Measurements from ENCODE around the gene HYAL3.
"Not testable (repeated sequence)": the region's sequence is repeated elsewhere in the genome, so short reads cannot be mapped to it uniquely, and the experiment has no call there.

HYAL3 gene

DNA sequence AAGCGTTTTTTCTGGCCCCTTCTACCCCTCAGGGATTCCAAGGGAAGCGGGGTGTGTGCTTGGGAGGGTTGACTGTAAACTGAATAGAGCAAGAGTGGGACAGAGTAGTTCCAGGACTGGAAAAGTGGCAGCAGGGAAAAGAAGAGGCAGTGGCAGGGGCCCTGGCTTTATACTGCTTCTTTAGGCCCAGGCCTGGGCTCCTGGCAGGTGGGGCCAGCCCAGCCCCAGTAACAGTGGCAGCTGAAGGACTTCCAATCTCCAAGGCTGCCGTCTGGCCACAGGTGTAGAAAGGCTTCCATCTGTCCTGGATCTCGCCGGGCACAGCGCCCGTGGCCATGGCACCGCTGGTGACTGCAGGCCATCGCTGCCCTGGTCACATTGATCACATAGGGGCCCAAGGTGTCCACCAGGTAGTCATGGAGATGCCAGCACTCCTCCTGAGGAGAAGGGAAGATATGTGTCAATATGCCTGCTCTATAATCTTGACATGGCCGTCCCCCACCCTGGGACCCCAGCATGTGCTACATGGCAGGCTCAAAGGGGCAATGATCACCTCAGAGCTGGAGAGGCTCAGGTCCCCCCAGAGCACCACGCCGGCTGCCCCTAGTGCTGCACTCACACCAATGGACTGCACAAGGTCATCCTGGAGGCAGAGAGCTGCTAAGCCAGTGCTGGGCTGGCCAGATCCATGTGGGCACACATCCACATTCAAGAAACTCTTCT, 6.0 kb downstream of the HYAL3 start:
- Mint-ChIP-seq H3K36me3 (ENCODE audit: low read depth) (peaks cover 56% of the 10 kb centered on the region), H3K4me1 (ENCODE audit: low read depth) (peaks cover 36% of the 10 kb centered on the region), H3K9me3 (no peaks in the 10 kb centered on the region), H3K4me3 (peak overlapping the region; percentile 95), H3K27ac (peak overlapping the region; percentile 95), H3K27me3 (no peaks in the 10 kb centered on the region)
- no peak for DNase-seq

DNA sequence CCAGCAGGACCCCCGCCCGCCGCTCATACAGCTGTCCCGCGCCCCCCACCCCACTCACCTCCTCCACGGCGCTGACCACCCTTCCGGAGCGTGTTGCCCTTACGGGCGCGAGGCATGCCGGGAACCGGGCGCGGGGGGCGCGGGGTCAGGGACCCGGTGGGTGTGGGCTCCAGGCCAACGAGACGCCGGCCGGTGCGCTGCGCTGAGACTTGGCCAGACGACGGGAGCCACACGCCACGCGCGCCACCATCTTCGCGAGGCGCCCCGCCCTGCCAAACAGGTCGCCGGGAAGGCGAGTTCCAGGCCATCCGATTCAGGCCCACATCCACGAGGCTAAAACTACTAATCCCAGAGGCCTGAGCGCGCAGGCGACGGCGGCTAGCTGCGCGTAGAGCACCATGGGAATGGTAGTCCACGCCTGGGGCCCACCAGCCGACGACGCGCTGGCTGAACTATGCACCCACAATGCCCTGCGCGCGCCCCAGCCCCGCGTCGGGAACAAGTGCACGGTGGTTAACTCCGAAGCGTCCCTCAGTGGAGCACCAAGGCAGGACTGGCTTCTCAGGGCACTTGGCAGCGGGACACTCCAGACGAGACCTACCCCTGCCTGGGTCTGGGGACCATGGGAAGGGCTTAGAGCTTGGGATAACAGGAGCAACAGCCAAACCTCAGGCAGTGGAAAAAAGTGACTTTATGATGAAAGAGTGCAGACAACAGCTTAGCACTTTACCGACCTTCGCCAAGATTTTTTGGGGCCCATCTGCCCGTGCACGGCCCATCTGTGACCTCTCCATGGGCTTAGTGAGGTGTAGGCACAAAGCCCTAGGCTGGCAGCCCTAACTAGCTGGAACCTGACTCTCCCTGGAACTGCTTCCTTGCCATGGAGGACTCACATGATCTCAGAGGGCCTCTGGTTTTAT, 6.8 kb downstream of the HYAL3 start, which contains the start of gene IFRD2:
TSS of gene IFRD2 (minus strand) at position 271 of the 920 bp plus-strand sequence. CDS start at position 116, 155 bp downstream.
- peak; percentile 94 for DNase-seq
- Mint-ChIP-seq H3K9me3 (no peaks in the 10 kb centered on the region), H3K27me3 (no peaks in the 10 kb centered on the region), H3K36me3 (ENCODE audit: low read depth) (peaks cover 63% of the 10 kb centered on the region), H3K4me1 (ENCODE audit: low read depth) (peaks cover 28% of the 10 kb centered on the region), H3K4me3 (peak within 1 kb of the TSS; percentile 95), H3K27ac (peak within 1 kb of the TSS; percentile 95)

GRCh38 chr3:50290161-50290641, 9.0 kb downstream of the HYAL3 start:
- H3K27ac Mint-ChIP-seq = peak overlapping the region; percentile 95
- H3K9me3 Mint-ChIP-seq = no peaks in the 10 kb centered on the region
- H3K4me3 Mint-ChIP-seq = peak overlapping the region; percentile 95
- H3K27me3 Mint-ChIP-seq = no peaks in the 10 kb centered on the region
- no peak for DNase-seq
- peaks cover 28% of the 10 kb centered on the region for H3K4me1 Mint-ChIP-seq (ENCODE audit: low read depth)
- H3K36me3 Mint-ChIP-seq (ENCODE audit: low read depth) = peaks cover 71% of the 10 kb centered on the region

DNA sequence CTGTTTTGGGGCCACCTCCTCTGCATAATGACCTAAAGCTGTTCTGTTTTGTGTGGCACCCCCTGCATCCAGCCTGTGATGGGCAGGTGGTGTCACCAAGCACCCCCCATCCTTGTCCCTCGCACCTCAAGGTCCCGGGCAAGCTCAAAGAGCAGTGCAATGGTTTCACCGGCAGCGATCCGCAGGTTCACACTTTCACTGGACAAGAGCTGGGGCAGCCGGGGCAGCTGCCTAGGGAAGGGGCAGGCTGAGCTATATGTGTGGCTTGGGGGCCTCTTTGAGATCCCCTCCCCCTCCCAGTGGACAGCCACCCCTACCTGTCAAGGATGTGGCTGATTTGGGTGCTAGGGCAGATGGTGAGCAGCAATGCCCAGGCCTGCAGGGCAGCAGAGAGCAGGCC, 10.1 kb downstream of the HYAL3 start:
- DNase-seq = no peak
- Mint-ChIP-seq H3K9me3 (no peaks in the 10 kb centered on the region), H3K27ac (peak overlapping the region; percentile 44), H3K4me3 (peak overlapping the region; percentile 95), H3K27me3 (no peaks in the 10 kb centered on the region), H3K36me3 (ENCODE audit: low read depth) (peaks cover 75% of the 10 kb centered on the region), H3K4me1 (ENCODE audit: low read depth) (peaks cover 28% of the 10 kb centered on the region)

- Mint-ChIP-seq H3K36me3 (ENCODE audit: low read depth) (peaks cover 77% of the 10 kb centered on the region), H3K4me1 (ENCODE audit: low read depth) (peaks cover 28% of the 10 kb centered on the region), H3K9me3 (no peaks in the 10 kb centered on the region), H3K4me3 (no peak overlapping the region), H3K27me3 (no peaks in the 10 kb centered on the region), H3K27ac (peak overlapping the region; percentile 44)
- DNase-seq = no peak
Measured at GRCh38 chr3:50288387-50289007, 10.7 kb downstream of the HYAL3 start.

- H3K9me3 Mint-ChIP-seq = no peaks in the 10 kb centered on the region
- no peaks in the 10 kb centered on the region for H3K27me3 Mint-ChIP-seq
- H3K4me1 Mint-ChIP-seq (ENCODE audit: low read depth) = peaks cover 19% of the 10 kb centered on the region
Measured at GRCh38 chr3:50287262-50287661, 11.9 kb downstream of the HYAL3 start.

DNA sequence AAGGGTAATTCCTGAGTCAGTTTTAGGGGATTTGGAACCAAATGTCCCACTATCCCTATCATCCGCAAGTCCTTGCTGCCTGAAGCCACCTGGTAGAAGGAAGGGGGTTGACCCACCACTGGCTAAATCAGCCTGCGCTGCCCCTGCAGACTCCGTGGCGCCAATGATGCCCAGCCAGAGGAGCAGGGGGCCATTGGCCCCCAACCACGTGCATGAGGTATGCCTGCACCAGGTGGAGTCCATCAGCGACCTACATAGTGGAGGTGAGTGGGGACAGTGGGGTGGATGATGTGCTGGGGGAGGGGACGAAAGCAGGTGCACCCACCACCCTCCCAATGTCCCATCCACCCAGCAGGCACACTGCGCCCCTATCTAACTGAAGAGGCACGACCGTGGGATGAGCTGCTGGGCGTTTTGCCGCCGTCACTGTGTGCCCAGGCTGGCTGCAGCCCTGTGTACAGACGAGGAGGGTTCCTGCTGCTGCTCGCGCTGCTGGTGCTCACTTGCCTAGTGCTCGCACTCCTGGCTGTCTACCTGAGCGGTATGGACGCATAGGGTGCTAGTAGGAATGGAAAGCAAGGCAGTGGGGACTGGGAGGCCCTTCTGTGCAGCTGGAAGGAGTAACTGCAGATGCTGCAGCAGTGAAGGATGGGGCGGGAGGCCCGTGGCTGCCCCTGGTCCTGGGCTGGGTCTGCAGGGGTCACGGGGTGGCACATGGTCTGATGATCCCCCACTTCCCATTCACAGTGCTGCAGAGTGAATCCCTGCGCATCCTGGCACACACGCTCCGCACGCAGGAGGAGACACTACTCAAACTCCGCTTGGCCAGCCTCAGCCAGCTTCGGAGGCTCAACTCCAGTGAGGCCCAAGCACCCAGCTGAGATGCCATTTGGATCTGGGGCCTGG, 12.6 kb downstream of the HYAL3 start:
- no peak overlapping the region for H3K4me3 Mint-ChIP-seq
- H3K27ac Mint-ChIP-seq = no peak overlapping the region
- H3K36me3 Mint-ChIP-seq (ENCODE audit: low read depth) = peaks cover 70% of the 10 kb centered on the region
- no peaks in the 10 kb centered on the region for H3K27me3 Mint-ChIP-seq
- H3K9me3 Mint-ChIP-seq = no peaks in the 10 kb centered on the region
- peaks cover 19% of the 10 kb centered on the region for H3K4me1 Mint-ChIP-seq (ENCODE audit: low read depth)
- no peak for DNase-seq

More at GRCh38 chr3:50287262-50287661, 11.9 kb downstream of the HYAL3 start:
- no peak overlapping the region for H3K4me3 Mint-ChIP-seq
- no peak for DNase-seq
- H3K36me3 Mint-ChIP-seq (ENCODE audit: low read depth) = peaks cover 74% of the 10 kb centered on the region
- peak overlapping the region; percentile 26 for H3K27ac Mint-ChIP-seq

DNA sequence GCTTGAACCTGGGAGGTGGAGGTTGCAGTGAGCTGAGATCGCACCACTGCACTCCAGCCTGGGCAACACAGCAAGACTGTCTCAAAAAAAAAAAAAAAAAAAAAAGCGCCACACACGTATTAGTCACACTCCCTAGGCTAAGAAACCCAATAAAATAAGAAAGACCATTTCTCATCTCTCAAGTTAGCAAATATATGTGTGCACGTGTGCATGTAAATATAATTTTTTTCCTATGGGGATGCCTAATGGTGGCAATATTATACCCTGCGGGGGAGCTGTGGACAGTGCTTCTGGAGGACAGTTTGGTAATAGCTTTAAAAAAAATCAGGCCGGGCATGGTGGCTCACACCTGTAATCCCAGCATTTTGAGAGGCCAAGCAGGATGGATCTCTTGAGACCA, 15.1 kb downstream of the HYAL3 start:
- not testable (repeated sequence) for H3K9me3 Mint-ChIP-seq; DNase-seq; H3K27me3 Mint-ChIP-seq; H3K27ac Mint-ChIP-seq; H3K4me3 Mint-ChIP-seq; H3K4me1 Mint-ChIP-seq (ENCODE audit: low read depth)
- peaks cover 45% of the 10 kb centered on the region for H3K36me3 Mint-ChIP-seq (ENCODE audit: low read depth)

GRCh38 chr3:50279255-50280016, 19.8 kb downstream of the HYAL3 start:
- peaks cover 14% of the 10 kb centered on the region for H3K4me1 Mint-ChIP-seq (ENCODE audit: low read depth)
- H3K27ac Mint-ChIP-seq = no peak overlapping the region
- H3K9me3 Mint-ChIP-seq = no peaks in the 10 kb centered on the region
- peaks cover 39% of the 10 kb centered on the region for H3K27me3 Mint-ChIP-seq
- H3K4me3 Mint-ChIP-seq = no peak overlapping the region
- DNase-seq = no peak
- H3K36me3 Mint-ChIP-seq (ENCODE audit: low read depth) = peaks cover 4% of the 10 kb centered on the region

GRCh38 chr3:50278880-50279224, 20.4 kb downstream of the HYAL3 start, which contains the start of gene LSMEM2:
TSS of gene LSMEM2 (plus strand) at chr3:50279087. CDS start at chr3:50279114, 27 bp downstream.
- no peaks in the 10 kb centered on the region for H3K9me3 Mint-ChIP-seq
- H3K27ac Mint-ChIP-seq = no peak within 1 kb of the TSS
- H3K27me3 Mint-ChIP-seq = peaks cover 45% of the 10 kb centered on the region
- peaks cover 2% of the 10 kb centered on the region for H3K36me3 Mint-ChIP-seq (ENCODE audit: low read depth)
- no peak within 1 kb of the TSS for H3K4me3 Mint-ChIP-seq
- H3K4me1 Mint-ChIP-seq (ENCODE audit: low read depth) = peaks cover 19% of the 10 kb centered on the region
- no peak for DNase-seq

GRCh38 chr3:50278123-50278879, 20.9 kb downstream of the HYAL3 start:
- Mint-ChIP-seq H3K4me1 (ENCODE audit: low read depth) (peaks cover 20% of the 10 kb centered on the region), H3K27ac (no peak overlapping the region), H3K9me3 (no peaks in the 10 kb centered on the region), H3K36me3 (ENCODE audit: low read depth) (no peaks in the 10 kb centered on the region), H3K27me3 (peaks cover 48% of the 10 kb centered on the region), H3K4me3 (no peak overlapping the region)
- no peak for DNase-seq

- Mint-ChIP-seq H3K27me3 (peaks cover 53% of the 10 kb centered on the region), H3K4me1 (ENCODE audit: low read depth) (peaks cover 28% of the 10 kb centered on the region), H3K36me3 (ENCODE audit: low read depth) (no peaks in the 10 kb centered on the region), H3K9me3 (no peaks in the 10 kb centered on the region), H3K4me3 (no peak overlapping the region), H3K27ac (no peak overlapping the region)
- DNase-seq = no peak
Measured at GRCh38 chr3:50276762-50277101, 22.5 kb downstream of the HYAL3 start.

Measured in activated T-cell treated with anti-CD3 and anti-CD28 coated beads, Interleukin-2, amount 50 U/mL, for 24 hours (primary cell).